ENCODE measurements around the gene CDC34. TPM values are rescaled to one million over a fixed set of nuclear protein-coding genes. Genes with fewer than 3 reads are reported as not detected.

CDC34 gene
- total RNA-seq, 1 experiment from 2014 or later = 87.4 TPM

- peak; percentile 80 for ATAC-seq
- Histone ChIP-seq H3K36me3 (ENCODE audit: control insufficient read depth in 1 of 2, insufficient read depth in 2 of 2, low read length in 2 of 2) (no peaks in the 10 kb centered on the region; a peak in 1 of 4 replicates), H3K9me2 (ENCODE audit: insufficient read depth) (no peaks in the 10 kb centered on the region), H3K9me3 (ENCODE audit: control insufficient read depth in 1 of 2, insufficient read depth in 1 of 2, low read depth in 1 of 2, low read length in 2 of 2) (no peaks in the 10 kb centered on the region), H3K4me2 (ENCODE audit: low read length) (peak overlapping the region; percentile 83), H2AFZ (ENCODE audit: low read depth, low read length, poor library complexity, severe bottlenecking) (no peak overlapping the region), H3K27ac (ENCODE audit: low read depth, low read length) (no peak overlapping the region; the same call in 1 of the 2 replicates), H4K20me1 (ENCODE audit: insufficient read depth) (no peaks in the 10 kb centered on the region), H3K9ac (ENCODE audit: low read length) (peak overlapping the region; percentile 35), H3K4me1 (ENCODE audit: control insufficient read depth in 1 of 2, insufficient read depth in 2 of 2, low read length in 2 of 2) (peaks cover 15 to 22% of the 10 kb centered on the region in 2 experiments), H3K4me3 (replicated peaks in 1 of 2; ENCODE audit: low read depth in 1 of 2, low read length in 2 of 2) (peak overlapping the region; percentile 19 to 51), H3K27me3 (ENCODE audit: insufficient read depth, low read length) (no peaks in the 10 kb centered on the region), H3K79me2 (ENCODE audit: insufficient read depth, low read length) (no peaks in the 10 kb centered on the region)
- ChIA-PET CTCF (interaction anchor here (0.7 kb wide), 1 partner anchor 12 kb away, joined by 4 read pairs; no protein-coding TSS in a partner anchor), POLR2A (no interaction called here), RAD21 (ENCODE audit: low non-redundant PET in 1 of 2, low total read pairs in 2 of 2, uncharacterized antibody in 2 of 2, unreplicated experiment in 2 of 2) (no interaction called here)
- intact Hi-C loops (cut with micrococcal nuclease) = loop anchor here (1.0 to 2.0 kb wide), 2 partner anchors 44 to 147 kb away; no protein-coding TSS in a partner anchor
- BruUV-seq (replicated peaks) = no TSS peak
- peak; percentile 69 for DNase-seq (ENCODE audit: low read depth, low spot score)
- peak; percentile 56 for TF ChIP-seq MAX (IDR thresholded peaks at IDR 0.05)
- TF ChIP-seq, protein P1, sequence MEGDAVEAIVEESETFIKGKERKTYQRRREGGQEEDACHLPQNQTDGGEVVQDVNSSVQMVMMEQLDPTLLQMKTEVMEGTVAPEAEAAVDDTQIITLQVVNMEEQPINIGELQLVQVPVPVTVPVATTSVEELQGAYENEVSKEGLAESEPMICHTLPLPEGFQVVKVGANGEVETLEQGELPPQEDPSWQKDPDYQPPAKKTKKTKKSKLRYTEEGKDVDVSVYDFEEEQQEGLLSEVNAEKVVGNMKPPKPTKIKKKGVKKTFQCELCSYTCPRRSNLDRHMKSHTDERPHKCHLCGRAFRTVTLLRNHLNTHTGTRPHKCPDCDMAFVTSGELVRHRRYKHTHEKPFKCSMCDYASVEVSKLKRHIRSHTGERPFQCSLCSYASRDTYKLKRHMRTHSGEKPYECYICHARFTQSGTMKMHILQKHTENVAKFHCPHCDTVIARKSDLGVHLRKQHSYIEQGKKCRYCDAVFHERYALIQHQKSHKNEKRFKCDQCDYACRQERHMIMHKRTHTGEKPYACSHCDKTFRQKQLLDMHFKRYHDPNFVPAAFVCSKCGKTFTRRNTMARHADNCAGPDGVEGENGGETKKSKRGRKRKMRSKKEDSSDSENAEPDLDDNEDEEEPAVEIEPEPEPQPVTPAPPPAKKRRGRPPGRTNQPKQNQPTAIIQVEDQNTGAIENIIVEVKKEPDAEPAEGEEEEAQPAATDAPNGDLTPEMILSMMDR (IDR thresholded peaks at IDR 0.05 in 2 of 3, conservative IDR thresholded peaks at IDR 0.05 in 1 of 3; ENCODE audit: borderline replicate concordance in 1 of 3, insufficient read depth in 1 of 3, low read depth in 2 of 3, low read length in 2 of 3) = peak; percentile 61 to 74 (median 66); a peak in 5 of 6 replicates
- no peak for TF ChIP-seq YY1 (IDR thresholded peaks at IDR 0.05; ENCODE audit: extremely low read depth, insufficient replicate concordance, low read depth, low read length)
- peak; percentile 87 for TF ChIP-seq TCF7L2 (IDR thresholded peaks at IDR 0.05; ENCODE audit: borderline replicate concordance, extremely low read depth, insufficient read depth, insufficient read length)
- no peak for TF ChIP-seq SRF (IDR thresholded peaks at IDR 0.05; ENCODE audit: low read depth)
- TF ChIP-seq RAD21 (IDR thresholded peaks at IDR 0.05; ENCODE audit: low read depth) = peak; percentile 75
Observed at GRCh38 chr19:588093-588740, 56.7 kb downstream of the CDC34 start.
